SU-DHL-6 (cell line): ENCODE measurements around the gene MOB3B.

Experiments
- CTCF ChIP-seq: fragments of 200-600 bp; sonication (generic); IDR thresholded peaks from one replicate; pipeline ENCODE4 v1.5.1; 2017; ENCODE audit warnings: antibody characterized with exemption, mild to moderate bottlenecking, low read length, moderate library complexity; ENCODE audit not compliant: insufficient read depth, poor library complexity, severe bottlenecking
- EZH2phosphoT487 ChIP-seq: fragments of 200-600 bp; sonication (generic), shearing (Covaris generic); conservative IDR thresholded peaks from 2 replicates; pipeline ENCODE4 v1.6.1; 2018; ENCODE audit warnings: mild to moderate bottlenecking, antibody characterized with exemption, low read length, moderate library complexity, mixed read lengths

DNA sequence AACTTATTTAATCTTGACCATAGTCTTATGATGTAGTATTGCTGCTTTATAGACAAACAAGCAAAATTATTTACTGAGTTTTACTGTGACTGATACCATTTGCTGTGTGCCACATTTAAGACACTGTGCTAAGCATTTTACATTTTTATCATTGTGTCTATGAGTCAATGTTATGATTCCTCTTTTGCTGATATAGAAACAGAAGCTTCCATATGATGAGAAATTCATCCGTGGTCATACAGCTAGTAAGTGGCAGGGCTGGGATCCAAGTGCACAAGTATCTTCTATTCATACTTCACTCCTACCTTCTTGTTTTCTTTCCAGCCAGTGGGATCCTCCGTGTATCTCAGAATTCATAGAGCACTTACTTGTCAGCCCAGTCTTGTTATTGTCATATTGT lies 22.6 kb downstream of the MOB3B start:
- TF ChIP-seq CTCF (no peak), EZH2phosphoT487 (no peak)
